HG02943 (cell line): ENCODE data around the gene BZW1.

Experiments
- ATAC-seq: cut with Tn5 transposase; IDR thresholded peaks from one replicate; pipeline ENCODE4 v1.9.1; 2021; ENCODE audit warnings: mild to moderate bottlenecking, low read depth, moderate library complexity; ENCODE audit not compliant: unreplicated experiment

The BZW1 gene

DNA sequence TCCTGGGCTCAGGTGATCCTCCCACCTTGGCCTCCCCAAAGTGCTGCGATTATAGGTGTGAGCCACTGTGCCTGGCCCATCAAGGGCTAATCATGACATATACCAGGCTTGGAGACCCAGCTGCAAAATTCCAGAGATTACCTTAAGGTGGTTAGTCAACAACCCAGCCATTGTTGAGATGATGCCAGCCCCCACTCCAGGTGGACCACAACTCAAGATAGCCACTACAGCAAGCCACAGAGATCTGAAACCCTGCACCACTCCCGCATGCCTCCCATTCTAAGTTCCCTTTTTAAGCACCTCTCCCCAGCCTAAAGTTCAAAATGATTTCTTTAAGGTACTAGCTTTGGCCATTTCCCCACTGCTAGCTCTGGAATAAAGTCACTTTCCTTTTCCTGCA, 57.3 kb downstream of the BZW1 start:
- no peak for ATAC-seq

DNA sequence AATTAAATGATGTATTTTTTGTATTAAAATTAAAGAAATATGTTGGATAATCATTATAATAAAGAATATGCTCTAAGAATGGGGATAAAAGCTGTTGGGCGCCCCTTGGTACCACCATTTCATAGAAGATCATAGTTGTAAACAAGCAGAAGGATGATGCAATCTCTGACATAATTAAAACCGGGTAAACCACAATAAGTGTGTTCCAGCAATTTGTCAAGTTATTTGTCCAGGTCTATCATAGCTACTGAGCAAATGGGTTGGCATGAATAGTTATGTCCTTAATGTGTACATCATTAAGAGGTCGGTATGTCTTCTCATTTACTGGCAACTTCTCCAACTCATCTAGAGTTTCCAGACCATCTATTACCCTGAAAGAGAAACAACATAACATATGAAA, 59.4 kb downstream of the BZW1 start:
- ATAC-seq, result no peak

DNA sequence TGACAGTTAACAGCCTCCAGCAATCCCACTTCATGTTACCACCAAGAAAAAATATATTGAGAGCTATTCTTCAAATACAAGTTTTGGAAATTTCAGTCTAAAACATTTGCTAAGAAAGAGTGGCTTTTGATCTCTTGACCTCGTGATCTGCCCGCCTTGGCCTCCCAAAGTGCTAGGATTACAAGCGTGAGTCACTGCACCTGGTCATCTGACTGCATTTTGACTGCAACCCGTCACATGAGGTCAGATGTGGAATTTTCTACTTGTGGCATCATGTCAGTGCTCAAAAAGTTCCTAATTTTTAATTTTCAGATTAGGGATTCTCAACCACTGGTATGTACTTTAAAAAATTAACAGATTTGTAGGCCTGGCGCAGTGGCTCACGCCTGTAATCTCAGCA, 61.9 kb downstream of the BZW1 start:
- no peak for ATAC-seq
